Measurements from ENCODE around the gene ETHE1.

DNA sequence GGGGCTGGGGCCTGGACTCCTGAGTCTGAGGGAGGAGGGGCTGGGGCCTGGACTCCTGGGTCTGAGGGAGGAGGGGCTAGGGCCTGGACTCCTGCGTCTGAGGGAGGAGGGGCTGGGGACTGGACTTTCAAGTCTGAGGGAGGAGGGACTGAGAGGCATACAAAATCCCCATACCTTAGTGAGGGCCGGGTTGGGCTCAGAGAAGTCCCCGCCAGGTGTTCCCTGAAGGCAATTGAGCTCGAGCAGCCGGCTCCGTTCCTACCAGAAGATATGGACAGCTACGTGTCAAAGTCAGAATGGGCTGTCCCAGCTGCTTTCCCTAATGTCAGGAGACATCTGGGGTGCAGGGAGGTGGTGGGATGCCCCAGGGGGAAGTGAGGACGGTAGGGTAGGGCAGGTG is 31.9 kb downstream of the ETHE1 start:
- no peak for TF ChIP-seq POLR2A (IDR thresholded peaks at IDR 0.05; ENCODE audit: low read length)
- no peak for TF ChIP-seq GATA1 (IDR thresholded peaks at IDR 0.05; ENCODE audit: low read depth, low read length)
